GM13977 (cell line): ENCODE results near the gene OR5K1.

Source experiments
- DNase-seq: peaks from one replicate; pipeline ENCODE4 v3.0.0; 2012; ENCODE audit warnings: low spot score
- in situ Hi-C: fragments of 300-500 bp; cut with MboI; formaldehyde crosslinking; loops from one replicate; pipeline ENCODE4 v1.12.0; 2022; ENCODE audit warnings: low sequenced_read_pairs, low pct_unique_long_range_greater_than_20kb, mixed read lengths, inconsistent platforms; ENCODE audit not compliant: unreplicated experiment
- TF ChIP-seq, protein P1 (sequence below): IDR thresholded peaks from 2 replicates; pipeline ENCODE4 v1.5.1; 2012; ENCODE audit warnings: mild to moderate bottlenecking, control low read depth; ENCODE audit not compliant: insufficient read depth; ENCODE audit errors: extremely low read depth, missing control alignments

Gene OR5K1

DNA sequence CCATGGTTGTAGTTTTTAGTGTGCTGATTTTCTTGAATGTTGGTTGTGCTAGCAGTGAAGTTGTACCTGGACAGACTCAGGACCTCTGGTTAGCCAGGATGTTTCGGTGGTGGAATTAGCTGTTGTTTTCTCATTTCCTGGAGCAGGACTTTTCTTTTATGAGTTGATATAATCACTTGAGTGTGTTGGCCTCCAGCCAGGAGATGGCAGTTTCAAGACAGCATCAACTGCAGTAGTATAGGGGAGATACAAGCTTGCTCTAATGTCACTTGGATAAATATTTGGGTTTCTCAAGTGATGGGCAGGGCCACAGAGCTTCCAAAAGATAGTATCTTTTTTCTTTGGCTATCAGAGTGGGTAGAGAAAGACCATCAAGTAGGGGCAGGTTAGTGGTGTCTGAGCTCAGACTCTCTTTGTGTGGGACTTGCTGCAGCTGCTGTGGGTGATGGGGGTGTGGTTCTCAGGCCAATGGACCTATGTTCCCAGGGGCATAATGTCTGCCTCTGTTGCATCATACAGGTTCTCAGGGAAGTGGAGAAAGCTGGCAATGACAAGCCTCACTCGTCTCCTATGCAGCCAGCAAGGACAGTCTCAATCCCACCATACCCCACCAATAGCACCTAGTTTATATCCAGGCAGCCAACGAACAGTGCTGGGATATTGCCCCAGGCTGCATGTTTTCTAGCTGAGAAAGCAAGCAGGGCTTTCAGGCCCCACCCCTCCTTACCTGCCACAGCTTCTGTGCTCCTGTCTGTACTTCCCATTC lies 19.9 kb downstream of the OR5K1 start:
- TF ChIP-seq, protein P1, sequence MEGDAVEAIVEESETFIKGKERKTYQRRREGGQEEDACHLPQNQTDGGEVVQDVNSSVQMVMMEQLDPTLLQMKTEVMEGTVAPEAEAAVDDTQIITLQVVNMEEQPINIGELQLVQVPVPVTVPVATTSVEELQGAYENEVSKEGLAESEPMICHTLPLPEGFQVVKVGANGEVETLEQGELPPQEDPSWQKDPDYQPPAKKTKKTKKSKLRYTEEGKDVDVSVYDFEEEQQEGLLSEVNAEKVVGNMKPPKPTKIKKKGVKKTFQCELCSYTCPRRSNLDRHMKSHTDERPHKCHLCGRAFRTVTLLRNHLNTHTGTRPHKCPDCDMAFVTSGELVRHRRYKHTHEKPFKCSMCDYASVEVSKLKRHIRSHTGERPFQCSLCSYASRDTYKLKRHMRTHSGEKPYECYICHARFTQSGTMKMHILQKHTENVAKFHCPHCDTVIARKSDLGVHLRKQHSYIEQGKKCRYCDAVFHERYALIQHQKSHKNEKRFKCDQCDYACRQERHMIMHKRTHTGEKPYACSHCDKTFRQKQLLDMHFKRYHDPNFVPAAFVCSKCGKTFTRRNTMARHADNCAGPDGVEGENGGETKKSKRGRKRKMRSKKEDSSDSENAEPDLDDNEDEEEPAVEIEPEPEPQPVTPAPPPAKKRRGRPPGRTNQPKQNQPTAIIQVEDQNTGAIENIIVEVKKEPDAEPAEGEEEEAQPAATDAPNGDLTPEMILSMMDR: no peak
- in situ Hi-C loops: no loop called here
- no peak for DNase-seq

GRCh38 chr3:98483626-98484025 lies 20.6 kb downstream of the OR5K1 start:
- in situ Hi-C loops: no loop called here
- DNase-seq: no peak
- TF ChIP-seq, protein P1: no peak

GRCh38 chr3:98497381-98497780 lies 34.4 kb downstream of the OR5K1 start, which contains the start of gene OR5K2:
TSS of gene OR5K2 (plus strand) at chr3:98497681. CDS start at chr3:98497681, 0 bp downstream.
- TF ChIP-seq, protein P1: no peak
- no peak for DNase-seq
- in situ Hi-C loops: no loop called here

DNA sequence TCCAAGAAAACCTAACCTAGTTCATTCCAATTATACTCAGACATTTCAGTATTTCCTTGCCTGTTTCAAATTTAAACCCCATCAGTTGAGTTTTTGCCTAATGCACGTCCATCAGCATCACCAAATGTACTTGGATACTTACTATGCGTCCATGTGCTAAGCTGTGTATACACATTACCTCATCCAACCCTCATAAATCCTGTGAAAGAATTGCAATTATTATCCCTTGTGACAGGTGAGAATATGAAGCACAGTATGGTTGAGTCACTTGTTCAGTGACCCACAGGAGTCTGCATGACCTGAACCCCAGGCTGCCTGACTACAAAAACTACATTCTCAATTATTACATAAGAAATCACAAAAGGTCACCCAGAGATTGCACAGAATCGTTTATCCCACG lies 37.0 kb downstream of the OR5K1 start:
- TF ChIP-seq, protein P1: no peak
- no peak for DNase-seq
- in situ Hi-C loops: no loop called here

DNA sequence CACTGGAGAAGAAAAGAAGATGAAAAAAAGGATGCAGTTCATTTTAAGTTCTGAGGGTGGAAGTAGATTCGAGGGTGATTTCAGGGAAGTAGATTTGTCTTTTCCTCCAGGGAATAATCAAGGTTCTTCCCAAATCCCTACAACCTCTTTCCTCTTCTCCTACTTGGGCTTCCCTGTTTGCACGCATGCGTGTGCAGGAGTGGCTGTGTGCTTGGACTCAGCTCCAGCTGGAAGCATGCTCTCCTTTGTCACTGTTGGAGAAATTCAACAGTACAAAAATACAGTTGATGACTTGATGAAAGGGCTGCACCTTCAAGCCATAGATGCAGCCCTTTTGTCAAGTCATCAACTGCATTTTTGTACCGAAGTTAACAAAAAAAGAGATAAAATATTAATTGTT lies 38.3 kb downstream of the OR5K1 start:
- TF ChIP-seq, protein P1: no peak
- in situ Hi-C loops: no loop called here
- no peak for DNase-seq

GRCh38 chr3:98501863-98502576 lies 39.0 kb downstream of the OR5K1 start:
- TF ChIP-seq, protein P1: no peak
- DNase-seq: no peak
- in situ Hi-C loops: no loop called here
